ENCODE data around the gene LRRC36.
"Not testable (repeated sequence)": the region's sequence is repeated elsewhere in the genome, so short reads cannot be mapped to it uniquely, and the experiment has no call there.

The LRRC36 gene

GRCh38 chr16:67346341-67346740, 19.7 kb downstream of the LRRC36 start:
- DNase-seq: no peak

- peak; percentile 14 to 74 (median 46) for DNase-seq
Measured at GRCh38 chr16:67349172-67349571, 22.6 kb downstream of the LRRC36 start.

GRCh38 chr16:67350324-67350723, 23.7 kb downstream of the LRRC36 start:
- no peak for DNase-seq

DNA sequence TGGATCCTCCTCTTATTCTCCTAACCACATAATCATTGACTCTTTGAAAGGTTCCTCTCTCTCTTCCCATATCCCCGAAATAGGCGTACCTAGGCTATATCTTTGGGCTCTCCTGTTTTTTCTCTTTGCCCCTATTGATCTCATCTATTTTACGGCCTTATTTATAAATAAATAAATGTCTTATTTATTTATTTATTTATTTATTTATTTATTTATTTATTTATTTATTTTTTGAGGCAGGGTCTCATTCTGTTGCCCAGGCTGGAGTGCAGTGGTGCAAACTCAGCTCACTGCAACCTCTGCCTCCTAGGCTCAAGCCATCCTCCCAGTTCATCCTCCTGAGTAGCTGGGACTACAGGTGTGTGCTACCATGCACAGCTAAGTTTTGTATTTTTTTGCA, 25.8 kb downstream of the LRRC36 start:
- DNase-seq: not testable (repeated sequence)

DNA sequence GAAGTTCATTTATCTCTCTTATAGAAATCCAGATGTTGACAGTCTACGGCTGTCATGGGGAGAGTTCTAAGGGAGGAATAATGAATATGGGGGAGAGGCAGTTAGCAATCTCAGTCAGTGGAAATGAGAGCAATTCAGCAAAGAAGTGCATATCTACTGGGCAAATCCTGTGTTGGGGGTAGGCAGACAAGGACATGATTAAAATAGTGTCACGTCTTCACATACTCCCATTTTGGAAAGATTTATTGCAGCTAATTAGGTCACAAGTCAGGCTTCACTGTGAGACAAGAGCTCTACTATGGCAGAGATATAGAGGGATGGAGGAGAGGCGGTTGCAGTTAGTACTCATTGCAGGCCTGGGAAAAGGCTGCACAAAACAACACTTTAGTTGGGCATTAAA, 29.8 kb downstream of the LRRC36 start:
- no peak for DNase-seq

DNA sequence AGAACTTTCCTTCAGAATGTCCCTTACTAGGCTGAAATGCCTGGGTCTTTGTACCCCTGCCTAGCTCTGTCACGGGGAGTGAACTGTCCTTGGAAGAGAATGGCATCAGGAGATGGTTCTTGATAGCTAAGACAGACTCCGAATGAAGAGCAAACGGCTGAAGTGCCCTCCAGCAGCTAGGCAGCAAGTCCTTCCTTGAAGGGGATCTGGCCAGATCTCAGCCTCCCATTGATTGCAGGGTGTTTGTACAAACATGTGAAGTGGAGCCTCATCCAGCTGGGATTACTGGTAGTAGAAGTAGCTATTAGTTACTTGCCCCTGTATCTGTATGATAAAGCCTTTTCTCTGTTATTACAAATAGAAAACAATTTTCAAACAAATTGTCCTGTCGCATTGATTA, 30.9 kb downstream of the LRRC36 start:
- no peak for DNase-seq

DNA sequence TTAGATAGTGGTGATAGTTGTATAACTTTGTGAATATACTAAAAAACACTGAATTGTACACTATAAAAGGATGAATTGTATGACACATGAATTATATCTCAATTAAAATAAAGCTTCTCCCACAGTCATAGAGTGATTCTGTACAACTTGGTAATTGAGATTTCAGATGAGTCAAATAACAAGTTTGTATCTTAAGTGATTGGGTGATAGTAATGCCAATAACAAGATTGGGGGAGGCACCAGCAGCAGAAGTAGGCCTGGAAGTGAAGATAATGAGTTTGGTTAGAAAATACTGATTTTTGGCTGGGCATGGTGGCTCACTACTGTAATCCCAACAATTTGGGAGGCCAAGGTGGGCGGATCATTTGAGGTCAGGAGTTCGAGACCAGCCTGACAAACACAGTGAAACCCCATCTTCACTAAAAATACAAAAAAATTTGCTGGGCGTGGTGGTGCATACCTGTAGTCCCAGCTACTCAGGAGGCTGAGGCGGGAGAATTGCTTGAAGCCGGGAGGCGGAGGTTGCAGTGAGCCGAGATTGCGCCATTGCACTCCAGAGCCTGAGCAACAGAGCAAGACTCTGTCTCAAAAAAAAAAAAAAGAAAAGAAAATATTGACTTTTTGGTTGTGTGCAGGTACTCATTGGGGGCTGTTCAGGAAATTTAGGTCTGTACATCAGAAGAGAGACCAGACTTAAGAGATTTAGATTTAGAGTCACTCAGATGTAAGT, 33.1 kb downstream of the LRRC36 start:
- not testable (repeated sequence) for DNase-seq

- DNase-seq: no peak
Measured at GRCh38 chr16:67361038-67361437, 34.4 kb downstream of the LRRC36 start.

- DNase-seq: peak in 2 of 4 experiments; percentile 61 to 66
Measured at GRCh38 chr16:67364600-67365235, 38.1 kb downstream of the LRRC36 start.

DNA sequence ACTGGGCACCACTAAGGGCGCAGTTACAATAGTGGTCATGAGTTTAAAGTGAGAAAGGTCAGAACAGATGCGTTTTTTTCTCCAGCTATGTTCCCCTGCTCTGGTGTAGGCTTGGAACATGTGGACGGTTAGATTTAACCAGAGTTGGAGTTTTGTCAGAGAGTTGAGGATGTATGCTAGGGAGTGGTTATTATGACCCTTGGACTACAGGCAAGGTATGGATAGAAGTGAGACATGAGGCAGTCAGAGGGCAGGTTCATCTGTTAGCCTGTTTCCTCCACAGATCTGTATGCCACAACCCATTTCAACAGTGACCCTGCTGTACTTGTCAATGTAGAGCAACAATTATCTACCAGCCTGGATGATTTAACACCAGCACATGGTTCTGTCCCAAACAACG, 44.0 kb downstream of the LRRC36 start:
- DNase-seq: no peak

- peak; percentile 26 to 79 (median 54) for DNase-seq
Measured at GRCh38 chr16:67372664-67373063, 46.0 kb downstream of the LRRC36 start.

GRCh38 chr16:67376012-67376411, 49.4 kb downstream of the LRRC36 start:
- DNase-seq: not testable (repeated sequence)

DNA sequence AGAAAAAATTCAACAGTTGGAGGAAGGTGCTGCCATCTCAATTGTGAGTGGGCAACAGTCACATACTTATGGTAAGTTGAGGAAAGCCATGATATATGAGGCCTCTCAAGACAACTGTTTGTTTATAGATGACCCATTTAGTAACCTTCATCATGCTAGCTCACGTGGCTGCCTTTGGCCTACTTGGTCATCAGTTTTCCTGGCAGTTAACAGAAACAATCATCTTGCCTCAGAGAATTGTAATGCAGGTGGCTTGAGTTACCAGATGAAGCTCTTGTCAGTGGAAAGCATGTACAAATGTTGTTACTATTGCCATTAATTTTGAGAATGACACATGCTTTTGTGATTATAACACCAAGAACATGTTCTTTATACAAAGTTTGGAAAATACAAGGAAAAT, 52.0 kb downstream of the LRRC36 start:
- DNase-seq: no peak

GRCh38 chr16:67383284-67383683, 56.7 kb downstream of the LRRC36 start:
- peak; percentile 28 to 58 (median 44) for DNase-seq

DNA sequence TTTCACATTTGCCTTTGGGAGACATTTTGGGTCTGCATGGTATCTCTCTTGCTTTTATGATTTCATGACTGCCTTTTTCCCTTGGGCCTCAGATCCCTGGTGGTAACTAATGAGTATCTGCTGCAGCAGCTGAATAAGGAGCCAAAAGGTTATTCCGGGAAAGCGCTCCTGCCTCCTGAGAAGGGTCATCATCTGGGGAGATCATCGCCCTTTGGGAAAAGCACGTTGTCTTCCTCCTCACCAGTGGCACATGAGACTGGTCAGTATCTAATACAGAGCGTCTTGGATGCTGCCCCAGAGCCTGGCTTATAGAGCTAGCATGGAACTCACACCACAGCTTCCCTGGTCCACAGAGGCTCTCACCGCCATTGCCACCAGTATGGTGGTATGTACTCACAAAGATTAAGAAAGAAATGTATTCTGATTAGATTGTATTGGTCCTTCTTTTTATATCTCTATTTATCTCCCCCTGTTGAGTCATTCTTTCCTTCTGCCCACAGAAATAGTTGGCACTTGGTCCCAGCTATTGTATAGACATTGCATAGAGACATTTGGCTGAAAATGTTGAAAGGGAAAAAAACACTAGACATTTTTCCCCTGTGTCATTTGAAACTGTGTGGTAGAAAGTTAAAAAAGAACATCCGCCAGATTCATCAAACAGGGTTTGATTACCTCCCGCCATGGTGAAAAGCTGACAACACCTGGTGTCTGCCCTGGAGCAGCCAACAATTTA, 58.3 kb downstream of the LRRC36 start:
- no peak for DNase-seq

- DNase-seq: no peak
Measured at GRCh38 chr16:67386861-67387455, 60.3 kb downstream of the LRRC36 start.

- DNase-seq: no peak
Measured at GRCh38 chr16:67387479-67388079, 61.0 kb downstream of the LRRC36 start.

DNA sequence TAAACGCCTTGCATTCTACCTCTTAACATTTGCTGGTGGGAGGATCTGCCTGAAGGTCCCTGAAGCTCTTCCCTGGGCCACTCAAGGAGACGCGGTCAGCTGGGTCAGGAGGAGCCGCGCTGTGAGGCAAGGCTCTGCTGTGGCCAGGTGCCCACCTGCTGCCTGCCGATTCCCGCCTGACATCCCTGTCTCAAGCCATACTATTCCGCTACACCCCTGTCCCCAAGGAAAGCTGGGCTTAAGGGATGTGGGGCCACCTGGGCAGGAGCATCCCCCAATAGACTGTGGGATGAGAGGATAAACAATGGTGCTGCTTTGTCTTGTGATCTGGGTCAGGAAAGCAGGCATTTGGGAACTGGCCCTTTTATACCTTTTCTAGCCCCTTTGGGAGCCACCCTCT, 61.6 kb downstream of the LRRC36 start:
- no peak for DNase-seq

GRCh38 chr16:67388591-67388990, 62.0 kb downstream of the LRRC36 start:
- DNase-seq: no peak

- peak; percentile 93 to 98 (median 96) for DNase-seq
Measured at GRCh38 chr16:67389911-67390815, 63.5 kb downstream of the LRRC36 start.

DNA sequence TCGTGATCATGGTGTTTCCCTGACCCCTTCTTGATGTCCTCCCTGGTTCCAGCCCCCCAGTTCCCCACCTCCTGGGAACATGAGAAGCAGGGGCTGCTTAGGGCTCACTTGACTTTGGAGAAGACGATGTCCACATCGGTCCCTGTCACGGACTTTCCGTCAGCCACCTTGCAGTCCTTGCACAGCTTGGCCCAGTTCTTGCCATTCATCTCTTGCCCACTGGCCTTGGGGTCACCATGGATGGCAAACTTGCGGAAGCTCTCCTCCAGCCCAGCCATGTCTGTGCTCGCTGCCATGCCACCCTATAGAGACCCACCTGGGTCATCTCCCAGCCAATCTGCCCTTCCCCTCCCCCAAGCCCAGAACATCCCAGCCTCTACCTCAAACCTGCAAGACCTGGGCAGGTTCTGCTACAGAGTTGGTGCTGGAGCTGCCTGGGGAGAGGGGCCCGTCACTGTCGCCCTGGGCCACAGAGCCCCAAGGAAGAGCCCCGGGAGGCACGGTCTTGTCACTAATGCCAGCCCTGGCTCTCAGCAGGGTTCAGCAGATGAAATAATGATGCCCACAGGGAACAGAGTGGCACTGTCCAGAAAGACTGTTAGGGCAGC, 64.3 kb downstream of the LRRC36 start:
- no peak for DNase-seq
